ENCODE measurements around the gene ANKRD17.
A peak's percentile ranks its signal among the peaks of the same experiment; 100 is the strongest.
"Not testable (repeated sequence)": the region's sequence is repeated elsewhere in the genome, so short reads cannot be mapped to it uniquely, and the experiment has no call there.

The ANKRD17 gene

GRCh38 chr4:73231518-73232487 lies 26.8 kb downstream of the ANKRD17 start:
- H3K79me1 ChIP-seq (ENCODE audit: low read length), result peaks cover 3% of the 10 kb centered on the region
- no peak overlapping the region for H3K4me2 ChIP-seq (ENCODE audit: low read length)
- no peaks in the 10 kb centered on the region for H3K36me3 ChIP-seq (ENCODE audit: control insufficient read depth, insufficient read depth, low read length)
- H3K4ac ChIP-seq (ENCODE audit: low read depth, low read length), result no peak overlapping the region
- H3K27me3 ChIP-seq (ENCODE audit: insufficient read depth, low read length, poor library complexity), result no peaks in the 10 kb centered on the region
- peaks cover 8% of the 10 kb centered on the region for H3K79me2 ChIP-seq (ENCODE audit: control insufficient read depth, insufficient read depth, low read length)
- no peak overlapping the region for H4K5ac ChIP-seq (ENCODE audit: low read length)
- H3K27ac ChIP-seq (ENCODE audit: low read depth, low read length), result no peak overlapping the region
- H3K9ac ChIP-seq (ENCODE audit: low read length), result no peak overlapping the region
- no peak overlapping the region for H3K18ac ChIP-seq (ENCODE audit: low read length)
- no peak overlapping the region for H2BK5ac ChIP-seq (ENCODE audit: low read length)
- no peak for DNase-seq
- H3K4me3 ChIP-seq (ENCODE audit: low read length), result no peak overlapping the region
- WGBS (ENCODE audit: extremely low coverage, insufficient coverage, low lambda C conversion rate), result no CpG with 5 or more reads among the region's 8 CpGs
- no peaks in the 10 kb centered on the region for H3K4me1 ChIP-seq (ENCODE audit: control insufficient read depth, low read depth, low read length)
- no peak overlapping the region for H2BK15ac ChIP-seq (replicated peaks; ENCODE audit: low read depth)
- no peak overlapping the region for H2AK5ac ChIP-seq (ENCODE audit: low read length)
- no peak overlapping the region for H2BK120ac ChIP-seq (ENCODE audit: low read depth, low read length)
- no peak overlapping the region for H4K8ac ChIP-seq (ENCODE audit: low read depth, low read length)
- no peak overlapping the region for H3K23ac ChIP-seq (ENCODE audit: low read length)
- H3K56ac ChIP-seq (ENCODE audit: low read length), result no peak overlapping the region

GRCh38 chr4:73230865-73231517 lies 27.6 kb downstream of the ANKRD17 start:
- no peak for DNase-seq

GRCh38 chr4:73228800-73229199 lies 29.8 kb downstream of the ANKRD17 start:
- H3K27me3 ChIP-seq (ENCODE audit: insufficient read depth, low read length, poor library complexity); H3K23ac ChIP-seq (ENCODE audit: low read length); H4K5ac ChIP-seq (ENCODE audit: low read length); H4K8ac ChIP-seq (ENCODE audit: low read depth, low read length); H3K79me1 ChIP-seq (ENCODE audit: low read length); H2BK5ac ChIP-seq (ENCODE audit: low read length); H3K4me1 ChIP-seq (ENCODE audit: control insufficient read depth, low read depth, low read length); H2AK5ac ChIP-seq (ENCODE audit: low read length); H3K4me3 ChIP-seq (ENCODE audit: low read length); H3K36me3 ChIP-seq (ENCODE audit: control insufficient read depth, insufficient read depth, low read length); H2BK120ac ChIP-seq (ENCODE audit: low read depth, low read length); DNase-seq; H3K9ac ChIP-seq (ENCODE audit: low read length); H2BK15ac ChIP-seq (replicated peaks; ENCODE audit: low read depth); H3K4ac ChIP-seq (ENCODE audit: low read depth, low read length); H3K27ac ChIP-seq (ENCODE audit: low read depth, low read length); H3K18ac ChIP-seq (ENCODE audit: low read length); H3K4me2 ChIP-seq (ENCODE audit: low read length); H3K56ac ChIP-seq (ENCODE audit: low read length): not testable (repeated sequence)
- peaks cover 12% of the 10 kb centered on the region for H3K79me2 ChIP-seq (ENCODE audit: control insufficient read depth, insufficient read depth, low read length)
- WGBS (ENCODE audit: extremely low coverage, insufficient coverage, low lambda C conversion rate), result no CpG with 5 or more reads among the region's 6 CpGs

More at GRCh38 chr4:73230865-73231517, 27.6 kb downstream of the ANKRD17 start:
- Histone ChIP-seq H4K8ac (ENCODE audit: low read depth, low read length) (no peak overlapping the region), H2BK120ac (ENCODE audit: low read depth, low read length) (no peak overlapping the region), H3K4ac (ENCODE audit: low read depth, low read length) (no peak overlapping the region), H3K18ac (ENCODE audit: low read length) (no peak overlapping the region), H3K36me3 (ENCODE audit: control insufficient read depth, insufficient read depth, low read length) (no peaks in the 10 kb centered on the region), H3K56ac (ENCODE audit: low read length) (no peak overlapping the region), H3K4me2 (ENCODE audit: low read length) (no peak overlapping the region), H2BK15ac (replicated peaks; ENCODE audit: low read depth) (no peak overlapping the region), H3K23ac (ENCODE audit: low read length) (no peak overlapping the region), H4K5ac (ENCODE audit: low read length) (no peak overlapping the region), H3K27me3 (ENCODE audit: insufficient read depth, low read length, poor library complexity) (no peaks in the 10 kb centered on the region), H3K4me3 (ENCODE audit: low read length) (no peak overlapping the region), H3K9ac (ENCODE audit: low read length) (no peak overlapping the region), H3K27ac (ENCODE audit: low read depth, low read length) (no peak overlapping the region), H3K4me1 (ENCODE audit: control insufficient read depth, low read depth, low read length) (no peaks in the 10 kb centered on the region), H3K79me2 (ENCODE audit: control insufficient read depth, insufficient read depth, low read length) (peaks cover 5% of the 10 kb centered on the region), H2AK5ac (ENCODE audit: low read length) (no peak overlapping the region), H3K79me1 (ENCODE audit: low read length) (peaks cover under 1% of the 10 kb centered on the region), H2BK5ac (ENCODE audit: low read length) (no peak overlapping the region)
- WGBS (ENCODE audit: extremely low coverage, insufficient coverage, low lambda C conversion rate), result no CpG with 5 or more reads among the region's 3 CpGs

GRCh38 chr4:73224886-73225285 lies 33.7 kb downstream of the ANKRD17 start:
- H3K4me1 ChIP-seq (ENCODE audit: control insufficient read depth, low read depth, low read length), result peaks cover 6% of the 10 kb centered on the region
- no peak overlapping the region for H2BK120ac ChIP-seq (ENCODE audit: low read depth, low read length)
- H3K9ac ChIP-seq (ENCODE audit: low read length), result no peak overlapping the region
- peaks cover 18% of the 10 kb centered on the region for H3K79me2 ChIP-seq (ENCODE audit: control insufficient read depth, insufficient read depth, low read length)
- peak; percentile 54 for DNase-seq
- H3K18ac ChIP-seq (ENCODE audit: low read length), result no peak overlapping the region
- no peak overlapping the region for H4K8ac ChIP-seq (ENCODE audit: low read depth, low read length)
- H3K36me3 ChIP-seq (ENCODE audit: control insufficient read depth, insufficient read depth, low read length), result no peaks in the 10 kb centered on the region
- H2BK15ac ChIP-seq (replicated peaks; ENCODE audit: low read depth), result no peak overlapping the region
- H3K4me2 ChIP-seq (ENCODE audit: low read length), result no peak overlapping the region
- H3K27me3 ChIP-seq (ENCODE audit: insufficient read depth, low read length, poor library complexity), result no peaks in the 10 kb centered on the region
- WGBS (ENCODE audit: extremely low coverage, insufficient coverage, low lambda C conversion rate), result no CpG with 5 or more reads among the region's 3 CpGs
- H3K56ac ChIP-seq (ENCODE audit: low read length), result no peak overlapping the region
- H2AK5ac ChIP-seq (ENCODE audit: low read length), result no peak overlapping the region
- no peak overlapping the region for H2BK5ac ChIP-seq (ENCODE audit: low read length)
- H3K23ac ChIP-seq (ENCODE audit: low read length), result no peak overlapping the region
- H3K27ac ChIP-seq (ENCODE audit: low read depth, low read length), result no peak overlapping the region
- H3K4me3 ChIP-seq (ENCODE audit: low read length), result no peak overlapping the region
- H3K4ac ChIP-seq (ENCODE audit: low read depth, low read length), result no peak overlapping the region
- peaks cover 3% of the 10 kb centered on the region for H3K79me1 ChIP-seq (ENCODE audit: low read length)
- H4K5ac ChIP-seq (ENCODE audit: low read length), result no peak overlapping the region

GRCh38 chr4:73223258-73223650 lies 35.3 kb downstream of the ANKRD17 start:
- no peak overlapping the region for H3K4me2 ChIP-seq (ENCODE audit: low read length)
- H3K9ac ChIP-seq (ENCODE audit: low read length), result no peak overlapping the region
- H4K8ac ChIP-seq (ENCODE audit: low read depth, low read length), result no peak overlapping the region
- H3K36me3 ChIP-seq (ENCODE audit: control insufficient read depth, insufficient read depth, low read length), result no peaks in the 10 kb centered on the region
- H2BK15ac ChIP-seq (replicated peaks; ENCODE audit: low read depth), result no peak overlapping the region
- H3K4ac ChIP-seq (ENCODE audit: low read depth, low read length), result no peak overlapping the region
- no peak overlapping the region for H4K5ac ChIP-seq (ENCODE audit: low read length)
- H3K56ac ChIP-seq (ENCODE audit: low read length), result no peak overlapping the region
- H3K4me1 ChIP-seq (ENCODE audit: control insufficient read depth, low read depth, low read length), result peaks cover 6% of the 10 kb centered on the region
- H3K4me3 ChIP-seq (ENCODE audit: low read length), result no peak overlapping the region
- H3K18ac ChIP-seq (ENCODE audit: low read length), result no peak overlapping the region
- H2BK120ac ChIP-seq (ENCODE audit: low read depth, low read length), result no peak overlapping the region
- H3K79me1 ChIP-seq (ENCODE audit: low read length), result peaks cover 3% of the 10 kb centered on the region
- no peak overlapping the region for H3K23ac ChIP-seq (ENCODE audit: low read length)
- peaks cover 21% of the 10 kb centered on the region for H3K79me2 ChIP-seq (ENCODE audit: control insufficient read depth, insufficient read depth, low read length)
- no peaks in the 10 kb centered on the region for H3K27me3 ChIP-seq (ENCODE audit: insufficient read depth, low read length, poor library complexity)
- 100% methylated on average over 1 of the region's 3 CpGs for WGBS (ENCODE audit: extremely low coverage, insufficient coverage, low lambda C conversion rate)
- DNase-seq, result no peak
- no peak overlapping the region for H2BK5ac ChIP-seq (ENCODE audit: low read length)
- no peak overlapping the region for H2AK5ac ChIP-seq (ENCODE audit: low read length)
- H3K27ac ChIP-seq (ENCODE audit: low read depth, low read length), result no peak overlapping the region

All from mesendoderm (in vitro differentiated cells).